CD4-positive, alpha-beta T cell treated with Interleukin-1 beta for 1 hour (primary cell): ENCODE measurements around the gene AK9.
"Not testable (repeated sequence)": the region's sequence is repeated elsewhere in the genome, so short reads cannot be mapped to it uniquely, and the experiment has no call there.

Experiments
- DNase-seq, 2 donors: peaks; one replicate each; pipeline ENCODE4 v3.0.0-alpha.2; 2020 to 2022

The AK9 gene

GRCh38 chr6:109695468-109695867 is 4.5 kb upstream of the AK9 start:
- no peak for DNase-seq

DNA sequence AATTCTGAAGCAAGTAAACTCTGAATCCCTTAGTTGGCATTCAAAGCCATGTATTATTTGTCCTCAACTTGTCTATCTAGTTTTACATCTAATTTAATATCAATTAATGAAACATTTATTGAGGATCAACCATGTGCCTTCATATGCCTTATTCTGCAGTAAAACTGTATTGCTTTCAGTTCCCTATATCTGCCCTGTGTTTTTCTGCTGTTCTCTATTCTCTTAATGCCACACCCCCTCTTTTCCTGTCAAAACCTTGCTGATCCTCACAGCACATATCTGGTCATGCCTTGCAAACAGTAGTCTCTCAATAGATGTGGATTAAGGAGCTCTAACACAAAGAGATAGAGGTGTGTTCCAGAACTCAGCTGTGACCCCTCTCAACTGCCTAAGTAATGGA is 2.1 kb upstream of the AK9 start:
- no peak for DNase-seq

DNA sequence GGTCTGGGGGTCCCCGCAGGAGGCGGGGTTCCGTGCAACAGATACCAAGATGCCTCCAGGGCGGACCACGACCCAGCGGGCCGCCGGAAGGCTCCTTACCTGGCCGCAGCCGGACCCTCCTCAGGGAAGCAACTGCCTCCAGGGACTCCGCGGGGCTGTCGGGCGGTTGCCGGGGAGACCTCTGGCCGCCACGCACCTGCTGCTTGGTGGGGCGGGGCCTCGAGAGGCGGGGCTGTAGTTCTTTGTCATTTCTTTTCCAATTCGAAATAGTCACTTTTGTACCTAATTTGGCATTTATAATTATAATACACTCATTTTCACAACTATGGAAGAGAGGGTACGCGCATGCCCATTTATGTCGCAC is 647 bp downstream of the AK9 start:
- peak; percentile 52 to 58 for DNase-seq

DNA sequence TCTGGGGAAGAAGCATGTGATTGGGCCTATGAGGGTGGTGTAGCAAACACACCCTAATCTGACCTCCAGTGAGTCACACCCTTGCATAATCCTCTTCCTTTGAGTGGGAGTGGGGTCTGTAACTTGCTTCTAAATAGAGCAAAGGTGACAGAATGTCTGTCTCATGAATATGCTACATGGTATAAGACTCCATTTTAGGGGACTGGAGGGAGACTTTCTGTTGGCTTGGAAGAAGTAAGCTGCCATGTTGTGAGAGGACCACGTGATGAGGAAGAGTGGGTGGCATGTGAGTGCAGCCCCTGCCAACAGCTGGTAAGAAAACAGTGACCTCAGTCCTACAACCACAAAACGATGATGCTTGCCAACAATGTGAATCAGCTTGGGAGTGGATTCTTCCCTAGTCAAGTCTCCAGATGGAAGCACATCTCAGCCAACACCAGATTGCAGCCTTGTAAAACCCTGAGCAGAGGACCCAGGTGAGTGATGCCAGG is 3.7 kb downstream of the AK9 start:
- DNase-seq: no peak

GRCh38 chr6:109686566-109687265 is 4.3 kb downstream of the AK9 start:
- no peak for DNase-seq

- not testable (repeated sequence) for DNase-seq
Observed at GRCh38 chr6:109678661-109679505, 12.1 kb downstream of the AK9 start.

DNA sequence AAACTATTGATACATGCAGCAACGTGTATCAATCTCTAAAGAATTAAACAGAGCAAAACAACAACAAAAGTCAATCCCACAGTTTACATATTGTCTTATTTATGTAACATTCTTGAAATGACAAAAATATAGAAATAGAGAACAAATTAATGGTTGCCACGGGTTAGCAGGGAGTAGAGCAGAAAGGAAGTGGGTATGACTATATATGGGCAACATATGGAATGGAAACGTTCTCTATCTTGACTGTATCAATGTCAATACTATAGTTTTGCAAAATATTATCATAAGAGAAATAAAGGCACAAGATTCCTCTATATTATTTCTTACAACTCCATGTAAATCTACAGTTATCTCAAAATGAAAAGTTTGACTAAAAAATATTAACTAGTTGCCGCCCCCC is 12.8 kb downstream of the AK9 start:
- DNase-seq: no peak

DNA sequence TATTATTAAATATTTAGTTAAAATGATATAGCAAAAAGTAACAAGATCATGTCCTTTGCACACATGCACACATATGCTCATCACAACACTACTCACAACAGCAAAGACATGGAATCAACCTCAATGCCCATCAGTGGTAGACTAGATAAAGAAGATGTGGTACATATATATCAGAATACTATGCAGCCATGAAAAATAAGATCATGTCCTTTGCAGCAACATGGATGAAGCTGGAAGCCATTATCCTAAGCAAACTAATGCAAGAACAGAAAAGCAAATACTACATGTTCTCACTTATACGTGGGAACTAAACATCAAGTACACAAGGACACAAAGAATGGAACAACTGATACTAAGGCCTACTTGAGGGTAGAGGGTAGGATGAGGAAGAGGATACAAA is 14.3 kb downstream of the AK9 start:
- no peak for DNase-seq

DNA sequence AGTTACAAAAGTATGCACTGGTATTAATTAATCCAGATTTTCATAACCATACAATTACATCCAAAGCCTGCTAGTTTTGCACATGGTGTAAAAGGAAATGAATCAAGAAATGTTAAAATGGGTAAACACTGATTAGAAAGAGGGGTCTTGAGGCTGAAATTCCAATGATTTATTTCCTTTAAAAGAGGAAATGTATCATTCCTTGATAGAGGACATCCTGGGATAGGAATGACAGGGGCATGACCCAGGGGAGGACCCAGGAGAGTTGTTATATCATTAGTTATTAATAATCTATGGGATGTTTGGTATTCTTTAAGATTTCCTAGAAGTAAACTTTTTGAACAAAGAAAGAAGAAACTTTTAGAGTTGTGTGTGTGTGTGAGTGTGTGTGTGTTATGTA is 18.2 kb downstream of the AK9 start:
- no peak for DNase-seq

DNA sequence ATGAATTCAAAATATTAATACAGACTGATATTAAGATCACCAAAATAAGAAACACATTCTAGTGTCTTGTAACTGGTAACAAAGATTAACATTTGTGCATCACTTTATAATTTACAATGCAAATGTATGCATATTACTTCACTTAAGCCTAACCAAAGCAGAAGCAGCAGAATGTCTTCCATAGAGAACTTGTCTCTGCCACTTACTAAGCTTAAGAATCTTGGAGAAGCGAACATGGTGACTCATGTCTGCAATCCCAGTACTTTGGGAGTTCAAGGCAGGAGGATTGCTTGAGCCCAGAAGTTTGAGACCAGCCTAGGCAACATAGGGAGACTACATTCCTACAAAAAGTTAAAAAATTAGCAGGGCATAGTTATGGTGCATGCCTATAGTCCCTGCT is 18.8 kb downstream of the AK9 start:
- no peak for DNase-seq

DNA sequence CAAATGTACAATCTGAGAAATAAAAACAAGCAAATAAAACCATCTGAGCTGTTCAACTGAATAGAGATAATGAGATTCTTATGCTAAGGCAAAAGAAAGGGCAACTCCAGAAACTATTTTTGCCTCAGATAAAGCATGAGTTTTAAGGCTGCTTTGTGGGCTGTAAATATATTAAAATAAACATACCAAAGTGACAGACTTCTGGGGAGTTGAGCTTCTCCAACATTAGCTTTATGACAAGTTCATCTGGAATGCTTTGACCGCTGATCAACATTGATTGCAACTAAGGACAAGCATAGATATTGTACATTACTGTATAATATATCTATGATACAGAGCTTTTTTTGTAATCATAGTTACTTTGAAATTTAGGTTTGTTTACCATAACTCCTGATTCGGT is 19.3 kb downstream of the AK9 start:
- no peak for DNase-seq

GRCh38 chr6:109669811-109670210 is 21.2 kb downstream of the AK9 start:
- no peak for DNase-seq

DNA sequence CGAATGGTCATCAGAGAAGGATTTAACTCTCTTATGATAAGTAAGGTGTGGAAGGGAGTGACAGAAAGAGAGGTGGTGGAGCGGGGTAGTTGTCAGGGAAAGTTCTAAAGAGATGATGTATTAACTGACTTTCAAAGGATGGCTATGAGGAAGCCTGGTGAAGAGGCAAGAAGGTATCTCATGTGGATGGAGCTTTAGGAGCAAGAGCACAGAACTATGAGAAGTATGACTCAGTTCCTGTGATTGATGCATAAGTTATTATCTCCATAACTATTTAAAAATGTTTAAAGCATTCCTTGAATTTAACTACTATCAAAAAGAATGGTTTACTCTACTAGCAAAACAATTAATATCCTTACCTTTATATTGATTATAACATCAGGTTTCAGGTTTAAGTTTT is 28.8 kb downstream of the AK9 start:
- no peak for DNase-seq

DNA sequence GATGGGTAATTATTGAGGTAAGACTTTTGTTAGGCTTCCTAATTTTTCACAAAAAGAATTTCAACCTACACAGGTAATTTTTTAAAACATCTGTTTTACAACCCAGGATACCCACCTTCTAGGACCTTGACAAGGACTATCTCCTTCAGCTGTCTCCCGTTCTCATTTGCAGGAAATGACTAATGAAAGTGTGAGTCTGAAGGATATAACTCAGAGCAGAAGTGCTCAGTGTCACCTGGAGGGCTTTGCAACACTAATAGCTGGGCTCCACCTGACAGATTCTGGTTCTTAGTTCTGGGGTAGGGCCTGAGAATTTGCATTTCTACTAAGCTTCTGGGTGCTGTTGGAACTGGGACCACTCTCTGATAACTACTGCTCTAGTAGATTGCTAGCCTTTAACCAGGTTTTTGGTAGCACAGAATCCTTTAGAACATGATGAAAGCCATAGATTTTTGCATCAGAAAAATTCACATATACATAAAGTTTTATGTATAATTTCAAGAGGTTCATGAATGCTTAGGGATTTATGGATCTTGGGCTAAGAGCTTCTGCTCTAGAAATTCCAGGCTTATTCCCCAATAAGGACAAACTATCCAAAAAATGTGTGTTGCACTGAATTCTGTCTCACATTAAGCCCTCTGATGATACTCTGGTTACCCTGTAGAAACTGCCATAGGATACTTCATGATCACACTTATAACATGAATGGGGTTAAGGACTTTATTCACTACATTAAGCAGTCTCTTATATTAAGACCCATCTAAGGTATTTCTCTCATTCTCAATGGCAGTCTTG is 30.3 kb downstream of the AK9 start:
- no peak for DNase-seq

- no peak for DNase-seq
Observed at GRCh38 chr6:109655761-109656262, 35.2 kb downstream of the AK9 start.

GRCh38 chr6:109653264-109653663 is 37.7 kb downstream of the AK9 start:
- DNase-seq: no peak

- DNase-seq: no peak
Observed at GRCh38 chr6:109644131-109644530, 46.9 kb downstream of the AK9 start.

GRCh38 chr6:109632405-109632804 is 58.6 kb downstream of the AK9 start:
- no peak for DNase-seq

GRCh38 chr6:109631403-109631802 is 59.6 kb downstream of the AK9 start:
- DNase-seq: no peak

DNA sequence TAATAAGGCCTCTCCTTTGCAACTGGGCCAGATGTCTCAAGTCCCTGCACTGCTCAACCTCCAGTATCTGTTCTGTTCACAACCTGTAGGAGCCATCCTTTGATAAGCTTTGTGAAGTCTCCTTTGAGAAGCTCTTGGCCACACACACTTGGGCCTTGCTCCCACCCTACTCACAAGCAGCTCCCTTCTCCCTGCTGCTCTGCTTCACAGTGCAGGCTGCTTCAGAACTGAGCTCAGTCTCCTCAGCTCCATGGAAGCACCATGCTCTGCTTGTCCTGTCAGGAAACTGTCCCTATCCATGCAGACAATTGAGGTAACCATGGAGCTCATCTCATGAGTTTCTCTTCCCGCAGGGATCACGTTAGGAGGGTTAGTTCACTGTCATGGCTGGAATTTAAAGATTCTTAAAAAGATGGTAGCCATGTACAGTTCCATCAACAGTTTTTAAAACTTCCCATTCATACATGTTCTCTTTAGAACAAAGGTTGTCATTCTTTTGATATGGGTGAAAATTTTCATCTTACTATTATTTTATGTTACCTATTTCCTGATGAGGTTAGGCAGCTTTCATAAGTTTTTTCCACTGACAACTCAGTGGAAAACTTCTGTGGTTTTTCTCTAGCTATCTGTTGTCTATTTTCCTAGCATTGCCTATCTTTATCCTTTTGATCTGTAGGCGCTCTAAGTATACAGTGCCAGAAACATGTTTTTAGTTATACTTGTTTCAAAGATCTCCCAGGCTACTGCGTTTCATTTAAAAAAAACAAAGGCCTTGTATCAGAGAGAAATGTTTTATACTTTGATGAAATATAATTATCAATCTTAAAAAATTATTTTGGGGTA is 62.6 kb downstream of the AK9 start:
- DNase-seq: no peak

- DNase-seq: no peak
Observed at GRCh38 chr6:109626311-109626710, 64.7 kb downstream of the AK9 start.

DNA sequence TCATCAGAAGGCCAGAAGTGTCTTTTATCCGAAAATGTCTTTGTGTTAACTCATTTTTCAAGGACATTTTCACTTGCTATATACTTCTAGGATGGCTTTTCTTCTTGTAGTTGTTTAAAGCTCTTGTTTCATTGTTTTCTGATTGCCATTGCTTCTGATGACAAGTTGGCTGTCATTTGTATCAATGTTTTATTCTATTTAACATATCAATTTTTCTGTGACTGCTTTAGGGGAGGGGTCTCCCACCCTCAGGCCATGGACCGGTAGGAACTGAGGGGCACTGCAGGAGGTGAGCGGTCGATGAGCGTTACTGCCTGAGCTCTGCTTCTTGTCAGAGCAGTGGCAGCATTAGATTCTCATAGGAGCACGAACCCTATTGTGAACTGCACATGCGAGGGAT is 65.8 kb downstream of the AK9 start:
- DNase-seq: no peak
